Skeletal muscle satellite cell (primary cell): ENCODE measurements around the gene MRPS26.
A peak's percentile ranks its signal among the peaks of the same experiment; 100 is the strongest.

ENCODE experiments used
- H3K27me3 ChIP-seq: 2 replicates; pipeline ENCODE4 v1.7.0; 2013; ENCODE audit warnings: low read length; ENCODE audit not compliant: control insufficient read depth, insufficient read depth
- H3K36me3 ChIP-seq: 2 replicates; pipeline ENCODE4 v1.7.0; 2013; ENCODE audit warnings: mild to moderate bottlenecking, control low read depth, low read length; ENCODE audit not compliant: insufficient read depth
- H3K4me1 ChIP-seq: 2 replicates; pipeline ENCODE4 v1.7.0; 2013; ENCODE audit warnings: low read length; ENCODE audit not compliant: control insufficient read depth, insufficient read depth
- H3K4me2 ChIP-seq: 2 replicates; pipeline ENCODE4 v1.7.0; 2013; ENCODE audit warnings: mild to moderate bottlenecking, low read length
- H3K4me3 ChIP-seq: 2 replicates; pipeline ENCODE4 v1.7.0; 2013; ENCODE audit warnings: low read length
- H3K9ac ChIP-seq: 2 replicates; pipeline ENCODE4 v1.7.0; 2013; ENCODE audit warnings: mild to moderate bottlenecking, low read depth, low read length, moderate library complexity
- H3K9me3 ChIP-seq: replicated peaks from 2 replicates; pipeline ENCODE4 v1.7.0; 2013; ENCODE audit warnings: mild to moderate bottlenecking, control low read depth, low read length

The MRPS26 gene

GRCh38 chr20:3082306-3082951 is 36.6 kb downstream of the MRPS26 start:
- H3K9ac ChIP-seq, result no peak overlapping the region
- peak overlapping the region; percentile 62 for H3K4me2 ChIP-seq
- no peaks in the 10 kb centered on the region for H3K9me3 ChIP-seq
- H3K4me3 ChIP-seq, result no peak overlapping the region
- H3K4me1 ChIP-seq, result peaks cover 9% of the 10 kb centered on the region
- H3K27me3 ChIP-seq, result peaks cover 56% of the 10 kb centered on the region
- no peaks in the 10 kb centered on the region for H3K36me3 ChIP-seq

- peaks cover 9% of the 10 kb centered on the region for H3K4me1 ChIP-seq
- no peak overlapping the region for H3K9ac ChIP-seq
- H3K27me3 ChIP-seq, result peaks cover 53% of the 10 kb centered on the region
- no peaks in the 10 kb centered on the region for H3K9me3 ChIP-seq
- H3K36me3 ChIP-seq, result no peaks in the 10 kb centered on the region
- no peak overlapping the region for H3K4me3 ChIP-seq
- H3K4me2 ChIP-seq, result no peak overlapping the region
Observed at GRCh38 chr20:3082955-3083952, 37.4 kb downstream of the MRPS26 start.

- H3K9me3 ChIP-seq, result no peaks in the 10 kb centered on the region
- H3K4me1 ChIP-seq, result peaks cover 9% of the 10 kb centered on the region
- H3K36me3 ChIP-seq, result no peaks in the 10 kb centered on the region
- H3K4me2 ChIP-seq, result no peak within 1 kb of the TSS
- peaks cover 49% of the 10 kb centered on the region for H3K27me3 ChIP-seq
- H3K4me3 ChIP-seq, result no peak within 1 kb of the TSS
- no peak within 1 kb of the TSS for H3K9ac ChIP-seq
Observed at GRCh38 chr20:3084283-3084985, 38.6 kb downstream of the MRPS26 start, which contains the start of gene AVP. TSS of gene AVP (minus strand) at chr20:3084724. CDS start at chr20:3084674, 50 bp downstream.

- Histone ChIP-seq H3K27me3 (peaks cover 53% of the 10 kb centered on the region), H3K36me3 (no peaks in the 10 kb centered on the region), H3K9ac (no peak overlapping the region), H3K4me1 (peaks cover 9% of the 10 kb centered on the region), H3K9me3 (no peaks in the 10 kb centered on the region), H3K4me2 (no peak overlapping the region), H3K4me3 (no peak overlapping the region)
Observed at GRCh38 chr20:3084986-3085360, 39.1 kb downstream of the MRPS26 start.

GRCh38 chr20:3085571-3086072 is 39.8 kb downstream of the MRPS26 start:
- H3K4me1 ChIP-seq, result peaks cover 9% of the 10 kb centered on the region
- no peak overlapping the region for H3K4me2 ChIP-seq
- H3K27me3 ChIP-seq, result peaks cover 55% of the 10 kb centered on the region
- H3K9ac ChIP-seq, result no peak overlapping the region
- no peaks in the 10 kb centered on the region for H3K9me3 ChIP-seq
- no peaks in the 10 kb centered on the region for H3K36me3 ChIP-seq
- no peak overlapping the region for H3K4me3 ChIP-seq

DNA sequence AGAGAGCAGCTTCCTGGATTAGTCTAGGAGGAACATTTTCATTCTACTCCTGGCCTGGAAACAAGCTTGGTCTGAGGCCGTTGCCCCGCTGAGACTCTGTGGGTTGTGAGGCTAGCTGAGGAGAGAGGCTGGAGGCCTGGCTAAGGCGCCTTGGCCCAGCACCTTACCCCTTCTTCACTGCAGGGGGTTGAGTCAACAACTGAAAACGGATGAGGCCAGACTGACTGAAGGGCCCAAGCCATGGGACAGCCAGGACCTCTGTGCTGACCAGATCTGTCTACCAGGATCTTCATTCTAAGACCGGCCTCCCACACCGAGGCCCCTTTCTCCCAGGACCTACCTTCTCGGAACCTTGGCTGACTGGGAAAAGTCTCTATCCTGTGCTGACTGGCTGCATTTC is 42.2 kb downstream of the MRPS26 start:
- no peaks in the 10 kb centered on the region for H3K36me3 ChIP-seq
- H3K4me3 ChIP-seq, result no peak overlapping the region
- H3K27me3 ChIP-seq, result peaks cover 54% of the 10 kb centered on the region
- peaks cover 4% of the 10 kb centered on the region for H3K4me1 ChIP-seq
- no peaks in the 10 kb centered on the region for H3K9me3 ChIP-seq
- H3K4me2 ChIP-seq, result no peak overlapping the region
- no peak overlapping the region for H3K9ac ChIP-seq

GRCh38 chr20:3090565-3090964 is 44.7 kb downstream of the MRPS26 start:
- Histone ChIP-seq H3K9ac (no peak overlapping the region), H3K4me2 (no peak overlapping the region), H3K36me3 (no peaks in the 10 kb centered on the region), H3K27me3 (peaks cover 40% of the 10 kb centered on the region), H3K9me3 (no peaks in the 10 kb centered on the region), H3K4me1 (peaks cover 9% of the 10 kb centered on the region), H3K4me3 (no peak overlapping the region)

GRCh38 chr20:3092611-3093379 is 46.9 kb downstream of the MRPS26 start:
- Histone ChIP-seq H3K36me3 (no peaks in the 10 kb centered on the region), H3K9me3 (no peaks in the 10 kb centered on the region), H3K27me3 (peaks cover 40% of the 10 kb centered on the region), H3K9ac (peak overlapping the region; percentile 41), H3K4me3 (peak overlapping the region; percentile 61), H3K4me2 (peak overlapping the region; percentile 82), H3K4me1 (peaks cover 9% of the 10 kb centered on the region)

DNA sequence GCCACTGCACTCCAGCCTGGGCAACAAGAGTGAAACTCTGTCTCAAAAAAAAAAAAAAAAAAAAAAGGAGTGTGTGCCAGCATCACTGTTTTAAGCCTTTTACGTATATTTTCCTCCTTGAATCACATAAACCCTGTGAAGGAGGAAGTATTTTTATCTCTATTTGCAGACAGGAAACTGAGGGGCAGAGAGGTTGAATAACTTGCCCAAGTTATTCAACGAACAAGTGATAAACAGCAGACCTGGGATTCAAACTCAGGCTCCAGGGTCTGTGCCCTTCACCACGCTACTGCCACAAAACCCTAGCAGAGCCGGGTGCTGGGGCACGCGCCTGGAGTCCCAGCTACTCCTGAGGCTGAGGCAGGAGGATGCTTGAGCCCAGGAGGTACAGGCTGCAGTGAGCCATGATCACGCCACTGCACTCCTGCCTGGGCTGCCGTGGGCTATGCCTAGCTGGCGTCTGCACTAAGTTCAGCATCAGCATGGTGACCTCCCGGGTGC is 48.1 kb downstream of the MRPS26 start:
- Histone ChIP-seq H3K36me3 (no peaks in the 10 kb centered on the region), H3K4me1 (peaks cover 9% of the 10 kb centered on the region), H3K4me2 (no peak overlapping the region), H3K9ac (no peak overlapping the region), H3K4me3 (no peak overlapping the region), H3K27me3 (peaks cover 30% of the 10 kb centered on the region), H3K9me3 (no peaks in the 10 kb centered on the region)

GRCh38 chr20:3094848-3095629 is 49.2 kb downstream of the MRPS26 start:
- no peak overlapping the region for H3K9ac ChIP-seq
- H3K36me3 ChIP-seq, result no peaks in the 10 kb centered on the region
- H3K4me1 ChIP-seq, result peaks cover 9% of the 10 kb centered on the region
- H3K27me3 ChIP-seq, result peaks cover 25% of the 10 kb centered on the region
- no peak overlapping the region for H3K4me2 ChIP-seq
- no peak overlapping the region for H3K4me3 ChIP-seq
- no peaks in the 10 kb centered on the region for H3K9me3 ChIP-seq
